ENCODE measurements around the gene RAB12.
"Not testable (repeated sequence)": the region's sequence is repeated elsewhere in the genome, so short reads cannot be mapped to it uniquely, and the experiment has no call there.

The RAB12 gene

GRCh38 chr18:8651478-8652261, 42.4 kb downstream of the RAB12 start:
- not testable (repeated sequence) for DNase-seq (ENCODE audit: low read depth)

- DNase-seq (ENCODE audit: low read depth) = no peak
Measured at GRCh38 chr18:8654503-8655451, 45.5 kb downstream of the RAB12 start.

GRCh38 chr18:8656232-8656631, 47.0 kb downstream of the RAB12 start:
- no peak for DNase-seq (ENCODE audit: low read depth)

GRCh38 chr18:8657050-8657820, 48.0 kb downstream of the RAB12 start:
- no peak for DNase-seq (ENCODE audit: low read depth)

- no peak for DNase-seq (ENCODE audit: low read depth)
Measured at GRCh38 chr18:8657873-8658470, 48.7 kb downstream of the RAB12 start.

- no peak for DNase-seq (ENCODE audit: low read depth)
Measured at GRCh38 chr18:8658858-8659485, 49.7 kb downstream of the RAB12 start.

GRCh38 chr18:8659609-8660242, 50.5 kb downstream of the RAB12 start:
- DNase-seq (ENCODE audit: low read depth) = no peak

GRCh38 chr18:8660316-8660715, 51.1 kb downstream of the RAB12 start:
- DNase-seq (ENCODE audit: low read depth) = no peak

- DNase-seq (ENCODE audit: low read depth) = no peak
Measured at GRCh38 chr18:8661754-8662559, 52.7 kb downstream of the RAB12 start.

- DNase-seq (ENCODE audit: low read depth) = no peak
Measured at GRCh38 chr18:8662560-8663255, 53.5 kb downstream of the RAB12 start.

GRCh38 chr18:8667846-8668245, 58.6 kb downstream of the RAB12 start:
- no peak for DNase-seq (ENCODE audit: low read depth)

- no peak for DNase-seq (ENCODE audit: low read depth)
Measured at GRCh38 chr18:8668381-8668780, 59.1 kb downstream of the RAB12 start.

- no peak for DNase-seq (ENCODE audit: low read depth)
Measured at GRCh38 chr18:8669571-8669970, 60.3 kb downstream of the RAB12 start.

GRCh38 chr18:8673256-8674209, 64.3 kb downstream of the RAB12 start:
- no peak for DNase-seq (ENCODE audit: low read depth)

- no peak for DNase-seq (ENCODE audit: low read depth)
Measured at GRCh38 chr18:8675057-8675456, 65.8 kb downstream of the RAB12 start.

GRCh38 chr18:8681196-8681595, 72.0 kb downstream of the RAB12 start:
- no peak for DNase-seq (ENCODE audit: low read depth)

GRCh38 chr18:8684577-8684976, 75.3 kb downstream of the RAB12 start:
- DNase-seq (ENCODE audit: low read depth) = no peak

All from HS-5 (cell line).